HUES64 (cell line): ENCODE results near the gene PDE4A.
"Not testable (repeated sequence)": the region's sequence is repeated elsewhere in the genome, so short reads cannot be mapped to it uniquely, and the experiment has no call there.

Source experiments
- H3K27ac ChIP-seq: 2 replicates; pipeline ENCODE4 v1.7.0; 2013; ENCODE audit warnings: low read depth, low read length, inconsistent platforms
- H3K27me3 ChIP-seq: 2 replicates; pipeline ENCODE4 v1.6.1; 2013; ENCODE audit warnings: mild to moderate bottlenecking, low read length; ENCODE audit not compliant: insufficient read depth
- H3K36me3 ChIP-seq: 2 replicates; pipeline ENCODE4 v1.6.1; 2013; ENCODE audit warnings: mild to moderate bottlenecking, low read length; ENCODE audit not compliant: insufficient read depth
- H3K4me1 ChIP-seq: 2 replicates; pipeline ENCODE4 v1.6.1; 2013; ENCODE audit warnings: mild to moderate bottlenecking, low read length, moderate library complexity; ENCODE audit not compliant: insufficient read depth
- H3K4me3 ChIP-seq: 2 replicates; pipeline ENCODE4 v1.5.1; 2013; ENCODE audit warnings: mild to moderate bottlenecking, low read length, moderate library complexity
- H3K9ac ChIP-seq: 2 replicates; pipeline ENCODE4 v1.6.1; 2013; ENCODE audit warnings: mild to moderate bottlenecking, low read depth, low read length
- H3K9me3 ChIP-seq: 2 replicates; pipeline ENCODE4 v1.6.1; 2013; ENCODE audit warnings: low read depth, low read length; ENCODE audit not compliant: insufficient read depth
- WGBS: fragments of 150-250, 120-280 bp; methylation state at CpG from one replicate; pipeline ENCODE4 v1.1.7; 2013; ENCODE audit warnings: missing lambda C conversion rate; 5-methylcytosine and 5-hydroxymethylcytosine counted together

Gene PDE4A

GRCh38 chr19:10390652-10391286, 29.6 kb upstream of the PDE4A start:
- Histone ChIP-seq H3K27ac (no peak overlapping the region), H3K4me3 (no peak overlapping the region), H3K4me1 (no peaks in the 10 kb centered on the region), H3K27me3 (no peaks in the 10 kb centered on the region), H3K9ac (no peak overlapping the region), H3K9me3 (no peaks in the 10 kb centered on the region), H3K36me3 (peaks cover 46% of the 10 kb centered on the region)
- 74% methylated on average over 9 of the region's 9 CpGs for WGBS

- Histone ChIP-seq H3K36me3 (peaks cover 54% of the 10 kb centered on the region), H3K9ac (no peak overlapping the region), H3K4me3 (no peak overlapping the region), H3K27ac (no peak overlapping the region), H3K4me1 (no peaks in the 10 kb centered on the region), H3K27me3 (no peaks in the 10 kb centered on the region), H3K9me3 (no peaks in the 10 kb centered on the region)
- 95% methylated on average over 6 of the region's 6 CpGs for WGBS
These were observed 28.2 kb upstream of the PDE4A start for GRCh38 chr19:10392120-10392519.

DNA sequence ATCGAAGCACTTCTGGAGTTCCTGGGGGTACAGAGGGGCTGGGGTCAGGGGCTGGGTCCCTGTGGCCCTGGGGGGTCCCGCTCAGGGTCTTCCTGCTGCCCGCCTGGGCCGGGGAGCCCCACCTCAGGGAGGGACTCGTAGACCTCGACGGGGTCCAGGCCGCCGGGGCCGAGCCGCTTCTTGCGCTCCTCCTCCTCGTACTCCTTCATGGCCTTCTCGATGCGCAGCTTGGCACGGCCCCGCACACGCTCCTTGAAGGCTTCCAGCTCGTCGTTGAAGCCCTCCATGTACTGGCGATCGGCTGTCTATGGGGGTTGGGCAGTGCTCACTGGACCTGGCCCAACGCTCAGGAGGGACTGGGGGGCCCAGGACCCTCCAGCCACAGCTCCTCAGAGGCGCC, 27.2 kb upstream of the PDE4A start:
- peaks cover 54% of the 10 kb centered on the region for H3K36me3 ChIP-seq
- H3K4me1 ChIP-seq, result no peaks in the 10 kb centered on the region
- no peaks in the 10 kb centered on the region for H3K9me3 ChIP-seq
- no peak overlapping the region for H3K9ac ChIP-seq
- no peak overlapping the region for H3K4me3 ChIP-seq
- H3K27me3 ChIP-seq, result no peaks in the 10 kb centered on the region
- H3K27ac ChIP-seq, result no peak overlapping the region
- WGBS, result 95% methylated on average over 24 of the region's 24 CpGs

DNA sequence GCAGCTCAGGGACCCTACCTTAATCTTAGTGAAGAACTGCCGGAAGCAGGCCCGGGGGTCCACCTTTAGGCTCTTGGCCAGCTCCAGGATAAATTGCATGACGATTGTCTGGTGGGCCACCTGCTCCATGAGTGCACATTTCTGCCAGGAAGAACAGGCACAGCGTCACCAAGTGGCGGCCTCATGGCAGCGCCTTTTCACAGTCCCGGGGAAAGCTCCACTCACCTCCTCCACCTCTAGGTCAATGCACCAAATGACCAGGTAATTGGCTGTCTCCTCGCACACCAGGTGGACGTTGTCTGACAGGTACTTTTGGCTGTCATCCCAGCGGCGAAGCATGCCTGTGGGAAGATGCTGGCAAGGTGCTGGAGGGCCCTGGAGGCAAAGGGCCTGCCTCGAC, 25.3 kb upstream of the PDE4A start:
- Histone ChIP-seq H3K27me3 (no peaks in the 10 kb centered on the region), H3K27ac (no peak overlapping the region), H3K9ac (no peak overlapping the region), H3K9me3 (no peaks in the 10 kb centered on the region), H3K4me1 (no peaks in the 10 kb centered on the region), H3K4me3 (no peak overlapping the region), H3K36me3 (peaks cover 61% of the 10 kb centered on the region)
- WGBS, result 96% methylated on average over 12 of the region's 12 CpGs

DNA sequence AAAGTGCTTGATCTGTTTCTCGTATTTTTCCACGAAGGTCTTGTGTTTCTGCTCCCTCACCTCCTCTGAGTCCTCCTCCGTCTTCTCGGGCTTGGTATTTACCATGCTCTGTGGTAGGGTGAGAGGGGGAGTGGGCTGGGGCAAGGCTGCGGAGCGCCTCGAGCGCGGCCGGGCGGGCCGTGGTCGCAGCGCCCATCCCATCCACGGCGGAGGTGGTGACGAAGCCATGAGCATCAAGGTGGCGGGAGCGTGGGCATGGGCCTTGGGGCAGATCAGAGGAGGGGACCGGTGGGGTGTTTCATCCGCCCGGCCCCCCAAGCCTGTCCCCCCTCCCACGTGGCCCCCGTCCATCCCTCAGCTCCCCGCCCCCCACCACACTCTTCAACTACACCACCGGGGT, 24.9 kb upstream of the PDE4A start:
- Histone ChIP-seq H3K9ac (no peak overlapping the region), H3K9me3 (no peaks in the 10 kb centered on the region), H3K36me3 (peaks cover 65% of the 10 kb centered on the region), H3K27ac (no peak overlapping the region), H3K4me3 (no peak overlapping the region), H3K4me1 (no peaks in the 10 kb centered on the region), H3K27me3 (no peaks in the 10 kb centered on the region)
- WGBS, result 96% methylated on average over 25 of the region's 26 CpGs

GRCh38 chr19:10395917-10396316, 24.4 kb upstream of the PDE4A start:
- no peak overlapping the region for H3K4me3 ChIP-seq
- no peaks in the 10 kb centered on the region for H3K9me3 ChIP-seq
- H3K4me1 ChIP-seq, result no peaks in the 10 kb centered on the region
- no peak overlapping the region for H3K9ac ChIP-seq
- no peaks in the 10 kb centered on the region for H3K27me3 ChIP-seq
- H3K27ac ChIP-seq, result no peak overlapping the region
- WGBS, result 96% methylated on average over 24 of the region's 24 CpGs
- H3K36me3 ChIP-seq, result peaks cover 66% of the 10 kb centered on the region

DNA sequence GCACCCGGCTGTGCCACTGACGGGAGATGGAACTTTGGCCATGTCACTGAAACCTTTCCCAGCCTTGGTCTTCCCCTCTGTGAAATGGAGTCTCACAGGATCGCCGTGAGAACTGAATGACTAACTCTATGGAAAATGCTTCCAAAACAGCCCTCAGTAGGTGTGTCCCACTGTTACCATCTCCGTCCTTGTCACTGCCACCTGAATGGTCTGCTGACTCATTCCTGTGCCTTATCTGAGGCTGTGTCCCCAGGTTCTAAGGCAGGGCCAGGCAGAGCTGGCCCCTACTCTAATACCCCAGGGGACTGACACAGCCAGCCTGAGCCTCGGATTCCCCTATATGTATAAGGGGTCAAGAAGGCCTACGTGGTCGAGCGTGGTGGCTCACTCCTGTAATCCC, 21.5 kb upstream of the PDE4A start:
- no peaks in the 10 kb centered on the region for H3K27me3 ChIP-seq
- H3K4me3 ChIP-seq, result no peak overlapping the region
- WGBS, result 93% methylated on average over 9 of the region's 9 CpGs
- H3K9ac ChIP-seq, result no peak overlapping the region
- peaks cover 38% of the 10 kb centered on the region for H3K36me3 ChIP-seq
- no peaks in the 10 kb centered on the region for H3K9me3 ChIP-seq
- peaks cover 9% of the 10 kb centered on the region; the same call in 1 of the 2 replicates for H3K4me1 ChIP-seq
- H3K27ac ChIP-seq, result no peak overlapping the region

GRCh38 chr19:10399340-10399739, 21.0 kb upstream of the PDE4A start:
- peaks cover 34% of the 10 kb centered on the region for H3K36me3 ChIP-seq
- H3K9ac ChIP-seq, result not testable (repeated sequence)
- 92% methylated on average over 8 of the region's 8 CpGs for WGBS

GRCh38 chr19:10399878-10400277, 20.5 kb upstream of the PDE4A start:
- Histone ChIP-seq H3K9ac (no peak overlapping the region), H3K4me3 (no peak overlapping the region), H3K9me3 (no peaks in the 10 kb centered on the region), H3K27ac (no peak overlapping the region), H3K27me3 (peaks cover 8% of the 10 kb centered on the region; the same call in 1 of the 2 replicates), H3K36me3 (peaks cover 29% of the 10 kb centered on the region), H3K4me1 (peaks cover 9% of the 10 kb centered on the region; the same call in 1 of the 2 replicates)
- WGBS, result 93% methylated on average over 7 of the region's 8 CpGs

More at GRCh38 chr19:10399340-10399739, 21.0 kb upstream of the PDE4A start:
- not testable (repeated sequence) for H3K4me3 ChIP-seq, H3K4me1 ChIP-seq, H3K27me3 ChIP-seq, H3K9me3 ChIP-seq, H3K27ac ChIP-seq

DNA sequence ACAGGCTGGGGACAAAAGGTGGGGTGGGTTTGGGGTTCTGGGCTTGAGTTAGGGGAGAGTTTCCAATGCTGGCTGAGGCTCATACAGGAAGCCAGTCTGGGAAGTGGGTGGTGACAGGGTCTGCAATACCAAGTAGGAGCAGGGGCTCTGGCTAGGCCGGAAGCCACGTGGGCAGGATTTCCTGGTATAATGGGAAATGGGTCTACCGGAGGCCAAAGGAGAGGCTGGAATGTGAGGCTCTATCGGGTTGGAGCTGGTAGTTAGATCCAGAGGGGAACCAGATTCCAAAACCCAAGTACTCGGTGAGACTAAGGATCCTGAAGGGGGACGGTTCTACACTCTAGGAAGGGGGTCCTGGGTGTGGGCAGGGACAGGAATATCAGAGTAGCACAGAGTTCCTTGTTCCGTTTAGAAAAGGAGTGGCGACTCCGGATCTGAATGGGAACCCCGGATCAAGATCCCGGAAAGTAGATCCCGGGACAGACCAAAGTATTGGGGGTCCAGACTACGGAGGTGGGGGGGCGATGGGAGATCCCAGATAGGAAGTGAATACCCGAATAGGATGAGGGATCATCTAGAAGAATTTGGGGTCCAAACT, 17.8 kb upstream of the PDE4A start:
- H3K36me3 ChIP-seq, result peaks cover 14% of the 10 kb centered on the region

GRCh38 chr19:10403137-10404021, 17.0 kb upstream of the PDE4A start, which contains the start of gene CDC37:
CDC37 (minus strand) TSS chr19:10403542; CDS start chr19:10403479, 63 bp downstream.
- under 1% methylated on average over 69 of the region's 69 CpGs for WGBS
- Histone ChIP-seq H3K27ac (peak within 1 kb of the TSS; percentile 48), H3K9me3 (no peaks in the 10 kb centered on the region), H3K4me3 (peak within 1 kb of the TSS; percentile 95), H3K9ac (peak within 1 kb of the TSS; percentile 92), H3K4me1 (peaks cover 9% of the 10 kb centered on the region; the same call in 1 of the 2 replicates), H3K36me3 (peaks cover 14% of the 10 kb centered on the region), H3K27me3 (peaks cover 37% of the 10 kb centered on the region)

More for the DNA sequence above, 17.8 kb upstream of the PDE4A start:
- Histone ChIP-seq H3K27ac (peak overlapping the region; percentile 48), H3K9ac (peak overlapping the region; percentile 92), H3K4me1 (peaks cover 9% of the 10 kb centered on the region; the same call in 1 of the 2 replicates), H3K27me3 (peaks cover 31% of the 10 kb centered on the region), H3K9me3 (no peaks in the 10 kb centered on the region), H3K4me3 (peak overlapping the region; percentile 95)
- 5% methylated on average over 15 of the region's 15 CpGs for WGBS
